Stimulated activated naive CD8-positive, alpha-beta T cell treated with anti-CD3 and anti-CD28 coated beads, Interleukin-15, amount 100 ng/mL, for 72 hours (primary cell): ENCODE results near the gene TCF12.

Experiments
- ATAC-seq: fragments of 150-1000 bp; cut with Tn5 transposase; 2 replicates; pipeline ENCODE4 v1.10.0; 2021; ENCODE audit warnings: mild to moderate bottlenecking, moderate library complexity
- DNase-seq, 2 donors: peaks; one replicate each; pipeline ENCODE4 v3.0.0; 2021 to 2022
- H3K27ac Mint-ChIP-seq, 2 donors: one replicate each; pipeline ENCODE4 v1.8.0; 2022; ENCODE audit warnings: mild to moderate bottlenecking in 2 of 2, mixed read lengths in 2 of 2, moderate library complexity in 2 of 2
- H3K27me3 Mint-ChIP-seq: one replicate; pipeline ENCODE4 v1.8.0; 2022; ENCODE audit warnings: mixed read lengths
- H3K4me1 Mint-ChIP-seq: one replicate; pipeline ENCODE4 v1.8.0; 2022; ENCODE audit warnings: mild to moderate bottlenecking, mixed read lengths
- H3K4me3 Mint-ChIP-seq, 2 donors: one replicate each; pipeline ENCODE4 v1.8.0; 2022; ENCODE audit warnings: mild to moderate bottlenecking in 2 of 2, mixed read lengths in 2 of 2, moderate library complexity in 1 of 2
- H3K9me3 Mint-ChIP-seq, 2 donors: one replicate each; pipeline ENCODE4 v1.8.0; 2022; ENCODE audit warnings: mixed read lengths in 2 of 2

Gene TCF12

GRCh38 chr15:57308170-57308545, 389.7 kb downstream of the TCF12 start:
- Mint-ChIP-seq H3K4me3 (no peak overlapping the region), H3K9me3 (no peaks in the 10 kb centered on the region), H3K27ac (peak overlapping the region in 1 of 2 donors; percentile 35), H3K27me3 (peaks cover 43% of the 10 kb centered on the region), H3K4me1 (peaks cover 14% of the 10 kb centered on the region)
- DNase-seq (no peak), ATAC-seq (no peak)

- peak overlapping the region in 1 of 2 donors; percentile 13 for H3K27ac Mint-ChIP-seq
- ATAC-seq (no peak), DNase-seq (no peak)
- H3K4me3 Mint-ChIP-seq: no peak overlapping the region
- H3K27me3 Mint-ChIP-seq: peaks cover 43% of the 10 kb centered on the region
- H3K4me1 Mint-ChIP-seq: peaks cover 14% of the 10 kb centered on the region
- H3K9me3 Mint-ChIP-seq: no peaks in the 10 kb centered on the region
These were observed 391.7 kb downstream of the TCF12 start for GRCh38 chr15:57309856-57310760.

- ATAC-seq: no peak
- Mint-ChIP-seq H3K27me3 (peaks cover 40% of the 10 kb centered on the region), H3K4me1 (peaks cover 14% of the 10 kb centered on the region), H3K27ac (peak overlapping the region in 1 of 2 donors; percentile 3), H3K9me3 (no peaks in the 10 kb centered on the region), H3K4me3 (no peak overlapping the region)
- no peak for DNase-seq
These were observed 392.4 kb downstream of the TCF12 start for GRCh38 chr15:57310876-57311275.

- H3K27ac Mint-ChIP-seq: no peak overlapping the region
- no peaks in the 10 kb centered on the region for H3K9me3 Mint-ChIP-seq
- peaks cover 3% of the 10 kb centered on the region for H3K4me1 Mint-ChIP-seq
- H3K27me3 Mint-ChIP-seq: peaks cover 31% of the 10 kb centered on the region
- DNase-seq: no peak
- no peak overlapping the region for H3K4me3 Mint-ChIP-seq
- ATAC-seq: no peak
These were observed 393.5 kb downstream of the TCF12 start for GRCh38 chr15:57312006-57312317.

GRCh38 chr15:57312318-57313133, 394.1 kb downstream of the TCF12 start:
- no peaks in the 10 kb centered on the region for H3K4me1 Mint-ChIP-seq

GRCh38 chr15:57313134-57313483, 394.7 kb downstream of the TCF12 start:
- ATAC-seq (no peak), DNase-seq (no peak)
- Mint-ChIP-seq H3K27ac (no peak overlapping the region), H3K4me1 (no peaks in the 10 kb centered on the region), H3K9me3 (no peaks in the 10 kb centered on the region), H3K27me3 (peaks cover 20% of the 10 kb centered on the region), H3K4me3 (no peak overlapping the region)

More at GRCh38 chr15:57312318-57313133, 394.1 kb downstream of the TCF12 start:
- Mint-ChIP-seq H3K9me3 (no peaks in the 10 kb centered on the region), H3K27ac (no peak overlapping the region), H3K4me3 (no peak overlapping the region), H3K27me3 (peaks cover 25% of the 10 kb centered on the region)
- ATAC-seq (no peak), DNase-seq (no peak)

- Mint-ChIP-seq H3K9me3 (no peaks in the 10 kb centered on the region), H3K27ac (no peak overlapping the region), H3K27me3 (peaks cover 11% of the 10 kb centered on the region), H3K4me3 (no peak overlapping the region), H3K4me1 (no peaks in the 10 kb centered on the region)
- DNase-seq (no peak), ATAC-seq (no peak)
These were observed 395.8 kb downstream of the TCF12 start for GRCh38 chr15:57314221-57314620.

- H3K27ac Mint-ChIP-seq: no peak overlapping the region
- ATAC-seq: no peak
- H3K9me3 Mint-ChIP-seq: no peaks in the 10 kb centered on the region
- no peak overlapping the region for H3K4me3 Mint-ChIP-seq
- peaks cover 4% of the 10 kb centered on the region for H3K27me3 Mint-ChIP-seq
- no peaks in the 10 kb centered on the region for H3K4me1 Mint-ChIP-seq
- DNase-seq: no peak
These were observed 398.0 kb downstream of the TCF12 start for GRCh38 chr15:57316451-57316850.

GRCh38 chr15:57319226-57319918, 400.9 kb downstream of the TCF12 start:
- DNase-seq (no peak), ATAC-seq (peak; percentile 26)
- Mint-ChIP-seq H3K27me3 (peaks cover 9% of the 10 kb centered on the region), H3K9me3 (no peaks in the 10 kb centered on the region), H3K4me3 (no peak overlapping the region), H3K4me1 (peaks cover 15% of the 10 kb centered on the region), H3K27ac (no peak overlapping the region)

GRCh38 chr15:57319919-57320560, 401.6 kb downstream of the TCF12 start:
- no peaks in the 10 kb centered on the region for H3K9me3 Mint-ChIP-seq
- ATAC-seq: no peak
- peaks cover 15% of the 10 kb centered on the region for H3K4me1 Mint-ChIP-seq
- no peak for DNase-seq
- peaks cover 9% of the 10 kb centered on the region for H3K27me3 Mint-ChIP-seq
- no peak overlapping the region for H3K27ac Mint-ChIP-seq
- no peak overlapping the region for H3K4me3 Mint-ChIP-seq

- Mint-ChIP-seq H3K27ac (no peak overlapping the region), H3K9me3 (no peaks in the 10 kb centered on the region), H3K4me3 (no peak overlapping the region), H3K27me3 (peaks cover 9% of the 10 kb centered on the region), H3K4me1 (peaks cover 15% of the 10 kb centered on the region)
- no peak for DNase-seq
- no peak for ATAC-seq
These were observed 402.3 kb downstream of the TCF12 start for GRCh38 chr15:57320631-57321220.

- Mint-ChIP-seq H3K27ac (no peak overlapping the region), H3K4me3 (no peak overlapping the region), H3K9me3 (no peaks in the 10 kb centered on the region), H3K4me1 (peaks cover 15% of the 10 kb centered on the region), H3K27me3 (peaks cover 9% of the 10 kb centered on the region)
- DNase-seq (no peak), ATAC-seq (no peak)
These were observed 403.0 kb downstream of the TCF12 start for GRCh38 chr15:57321485-57321884.

- DNase-seq (no peak), ATAC-seq (no peak)
- no peak overlapping the region for H3K4me3 Mint-ChIP-seq
- H3K4me1 Mint-ChIP-seq: peaks cover 15% of the 10 kb centered on the region
- peaks cover 9% of the 10 kb centered on the region for H3K27me3 Mint-ChIP-seq
- H3K27ac Mint-ChIP-seq: no peak overlapping the region
- no peaks in the 10 kb centered on the region for H3K9me3 Mint-ChIP-seq
These were observed 403.6 kb downstream of the TCF12 start for GRCh38 chr15:57321973-57322601.

- DNase-seq: no peak
- H3K4me3 Mint-ChIP-seq: peak overlapping the region; percentile 10
- peak overlapping the region; percentile 21 to 64 for H3K27ac Mint-ChIP-seq
These were observed 404.3 kb downstream of the TCF12 start for GRCh38 chr15:57322602-57323250.

More at GRCh38 chr15:57322602-57323250, 404.3 kb downstream of the TCF12 start:
- Mint-ChIP-seq H3K4me1 (peaks cover 15% of the 10 kb centered on the region), H3K9me3 (no peaks in the 10 kb centered on the region), H3K27me3 (peaks cover 9% of the 10 kb centered on the region)
- ATAC-seq: no peak
